ENCODE results near the gene LUM.

Gene LUM

GRCh38 chr12:91133871-91134270 lies 22.6 kb upstream of the LUM start:
- H3K4me1 ChIP-seq (ENCODE audit: control insufficient read depth, insufficient read depth, low read length): no peaks in the 10 kb centered on the region
- H3K9me3 ChIP-seq (ENCODE audit: control insufficient read depth, insufficient read depth, low read length): no peaks in the 10 kb centered on the region
- H3K36me3 ChIP-seq (ENCODE audit: control insufficient read depth, insufficient read depth, low read length): no peaks in the 10 kb centered on the region
- H3K27ac ChIP-seq (ENCODE audit: low read depth, low read length): no peak overlapping the region
- H3K27me3 ChIP-seq (ENCODE audit: control insufficient read depth, insufficient read depth, low read length): no peaks in the 10 kb centered on the region
- H3K9ac ChIP-seq (ENCODE audit: low read depth, low read length): no peak overlapping the region
- no peak overlapping the region for H3K4me3 ChIP-seq (ENCODE audit: low read depth, low read length)

- no peak overlapping the region for H3K27ac ChIP-seq (ENCODE audit: low read depth, low read length)
- H3K4me3 ChIP-seq (ENCODE audit: low read depth, low read length): no peak overlapping the region
- H3K9ac ChIP-seq (ENCODE audit: low read depth, low read length): no peak overlapping the region
- no peaks in the 10 kb centered on the region for H3K9me3 ChIP-seq (ENCODE audit: control insufficient read depth, insufficient read depth, low read length)
- no peaks in the 10 kb centered on the region for H3K27me3 ChIP-seq (ENCODE audit: control insufficient read depth, insufficient read depth, low read length)
- H3K36me3 ChIP-seq (ENCODE audit: control insufficient read depth, insufficient read depth, low read length): no peaks in the 10 kb centered on the region
- H3K4me1 ChIP-seq (ENCODE audit: control insufficient read depth, insufficient read depth, low read length): no peaks in the 10 kb centered on the region
Observed at GRCh38 chr12:91129662-91130362, 18.5 kb upstream of the LUM start.

DNA sequence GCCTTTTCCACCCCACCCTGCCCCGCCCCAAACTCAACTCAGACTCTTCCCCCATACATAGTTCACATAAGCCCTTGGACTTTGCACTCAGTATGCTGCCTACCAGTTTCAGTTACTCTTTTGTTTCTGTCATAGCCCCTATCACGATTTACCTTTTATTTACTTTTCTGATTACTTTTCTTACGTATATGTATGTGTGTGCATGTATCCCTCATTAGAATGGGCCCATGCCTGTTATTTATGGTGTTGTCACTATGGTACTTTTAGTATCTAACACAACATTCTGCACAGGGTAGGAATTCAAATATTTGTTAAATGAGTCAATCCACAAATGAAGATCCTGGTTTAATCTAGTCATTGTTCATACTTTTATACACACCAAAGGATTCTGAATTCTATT lies 16.5 kb upstream of the LUM start:
- Histone ChIP-seq H3K36me3 (ENCODE audit: control insufficient read depth, insufficient read depth, low read length) (no peaks in the 10 kb centered on the region), H3K27me3 (ENCODE audit: control insufficient read depth, insufficient read depth, low read length) (no peaks in the 10 kb centered on the region), H3K9me3 (ENCODE audit: control insufficient read depth, insufficient read depth, low read length) (no peaks in the 10 kb centered on the region), H3K27ac (ENCODE audit: low read depth, low read length) (no peak overlapping the region), H3K4me1 (ENCODE audit: control insufficient read depth, insufficient read depth, low read length) (no peaks in the 10 kb centered on the region), H3K9ac (ENCODE audit: low read depth, low read length) (no peak overlapping the region), H3K4me3 (ENCODE audit: low read depth, low read length) (no peak overlapping the region)

DNA sequence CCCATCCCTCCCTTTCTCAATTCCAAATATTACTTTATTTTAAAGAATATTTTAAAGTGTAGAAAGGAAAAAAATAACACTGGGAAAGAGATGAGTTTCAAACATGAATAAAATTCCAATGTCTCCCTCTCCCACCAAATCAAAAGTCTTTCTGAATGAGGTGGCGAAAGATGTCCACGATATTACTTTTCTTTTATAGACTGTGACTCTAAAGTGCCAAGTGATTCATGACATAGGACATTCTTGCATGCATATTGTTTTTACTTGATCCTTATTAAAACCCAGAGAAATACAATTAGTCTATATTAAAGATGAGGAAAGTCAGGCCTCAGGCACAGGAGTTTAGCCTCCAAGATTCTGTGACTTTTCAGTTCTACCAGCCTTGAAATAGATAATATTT lies 16.0 kb upstream of the LUM start:
- Histone ChIP-seq H3K9ac (ENCODE audit: low read depth, low read length) (no peak overlapping the region), H3K27me3 (ENCODE audit: control insufficient read depth, insufficient read depth, low read length) (no peaks in the 10 kb centered on the region), H3K4me1 (ENCODE audit: control insufficient read depth, insufficient read depth, low read length) (no peaks in the 10 kb centered on the region), H3K27ac (ENCODE audit: low read depth, low read length) (no peak overlapping the region), H3K9me3 (ENCODE audit: control insufficient read depth, insufficient read depth, low read length) (no peaks in the 10 kb centered on the region), H3K4me3 (ENCODE audit: low read depth, low read length) (no peak overlapping the region), H3K36me3 (ENCODE audit: control insufficient read depth, insufficient read depth, low read length) (no peaks in the 10 kb centered on the region)

DNA sequence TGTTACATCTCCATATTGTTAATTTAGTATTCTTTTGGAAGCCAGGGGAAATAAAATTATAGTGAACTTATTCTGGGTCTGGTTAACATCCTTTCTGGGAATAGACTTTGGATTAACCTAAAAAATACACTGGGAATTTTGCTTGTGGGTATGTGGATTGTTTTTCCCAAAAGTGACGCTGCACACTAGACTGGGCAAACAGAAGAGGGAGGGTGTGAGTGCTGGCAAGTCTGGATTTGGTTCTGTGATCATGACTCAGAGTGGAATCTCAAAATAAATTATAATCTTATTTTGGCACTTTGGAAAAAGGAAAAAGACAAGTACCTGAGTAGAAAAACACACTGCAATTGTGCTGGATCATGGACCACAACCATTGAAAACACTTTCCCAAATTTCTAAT lies 15.2 kb upstream of the LUM start:
- Histone ChIP-seq H3K4me3 (ENCODE audit: low read depth, low read length) (no peak overlapping the region), H3K27me3 (ENCODE audit: control insufficient read depth, insufficient read depth, low read length) (no peaks in the 10 kb centered on the region), H3K36me3 (ENCODE audit: control insufficient read depth, insufficient read depth, low read length) (no peaks in the 10 kb centered on the region), H3K27ac (ENCODE audit: low read depth, low read length) (no peak overlapping the region), H3K4me1 (ENCODE audit: control insufficient read depth, insufficient read depth, low read length) (no peaks in the 10 kb centered on the region), H3K9ac (ENCODE audit: low read depth, low read length) (no peak overlapping the region), H3K9me3 (ENCODE audit: control insufficient read depth, insufficient read depth, low read length) (no peaks in the 10 kb centered on the region)

GRCh38 chr12:91123236-91123916 lies 12.1 kb upstream of the LUM start:
- Histone ChIP-seq H3K36me3 (ENCODE audit: control insufficient read depth, insufficient read depth, low read length) (no peaks in the 10 kb centered on the region), H3K4me1 (ENCODE audit: control insufficient read depth, insufficient read depth, low read length) (no peaks in the 10 kb centered on the region), H3K4me3 (ENCODE audit: low read depth, low read length) (no peak overlapping the region), H3K9me3 (ENCODE audit: control insufficient read depth, insufficient read depth, low read length) (no peaks in the 10 kb centered on the region), H3K27me3 (ENCODE audit: control insufficient read depth, insufficient read depth, low read length) (no peaks in the 10 kb centered on the region), H3K27ac (ENCODE audit: low read depth, low read length) (no peak overlapping the region), H3K9ac (ENCODE audit: low read depth, low read length) (no peak overlapping the region)

DNA sequence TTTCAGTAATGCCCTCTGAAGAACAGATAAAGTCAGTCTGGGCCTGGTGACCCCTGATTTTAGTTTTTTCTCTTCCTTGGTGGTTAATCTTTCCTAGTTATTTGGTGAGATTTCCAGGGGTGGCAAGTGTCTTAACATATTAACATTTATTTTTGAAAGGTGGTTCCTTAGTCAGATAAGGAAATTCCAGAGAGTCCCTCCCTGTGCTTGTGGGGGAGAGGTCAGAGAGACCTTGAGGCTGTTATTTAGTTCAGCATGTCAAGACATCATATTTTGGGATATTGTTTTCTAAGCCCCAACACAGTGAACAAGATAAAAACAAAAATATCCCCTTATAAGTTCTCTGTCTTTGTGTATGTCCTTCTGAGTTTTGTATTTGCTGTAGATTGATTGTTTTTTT lies 9.5 kb upstream of the LUM start:
- no peak overlapping the region for H3K27ac ChIP-seq (ENCODE audit: low read depth, low read length)
- no peaks in the 10 kb centered on the region for H3K4me1 ChIP-seq (ENCODE audit: control insufficient read depth, insufficient read depth, low read length)
- no peaks in the 10 kb centered on the region for H3K27me3 ChIP-seq (ENCODE audit: control insufficient read depth, insufficient read depth, low read length)
- H3K4me3 ChIP-seq (ENCODE audit: low read depth, low read length): no peak overlapping the region
- H3K36me3 ChIP-seq (ENCODE audit: control insufficient read depth, insufficient read depth, low read length): no peaks in the 10 kb centered on the region
- H3K9me3 ChIP-seq (ENCODE audit: control insufficient read depth, insufficient read depth, low read length): no peaks in the 10 kb centered on the region
- H3K9ac ChIP-seq (ENCODE audit: low read depth, low read length): no peak overlapping the region

- Histone ChIP-seq H3K4me1 (ENCODE audit: control insufficient read depth, insufficient read depth, low read length) (no peaks in the 10 kb centered on the region), H3K27ac (ENCODE audit: low read depth, low read length) (no peak overlapping the region), H3K9me3 (ENCODE audit: control insufficient read depth, insufficient read depth, low read length) (no peaks in the 10 kb centered on the region), H3K9ac (ENCODE audit: low read depth, low read length) (no peak overlapping the region), H3K27me3 (ENCODE audit: control insufficient read depth, insufficient read depth, low read length) (no peaks in the 10 kb centered on the region), H3K36me3 (ENCODE audit: control insufficient read depth, insufficient read depth, low read length) (no peaks in the 10 kb centered on the region), H3K4me3 (ENCODE audit: low read depth, low read length) (no peak overlapping the region)
Observed at GRCh38 chr12:91119089-91119488, 7.8 kb upstream of the LUM start.

DNA sequence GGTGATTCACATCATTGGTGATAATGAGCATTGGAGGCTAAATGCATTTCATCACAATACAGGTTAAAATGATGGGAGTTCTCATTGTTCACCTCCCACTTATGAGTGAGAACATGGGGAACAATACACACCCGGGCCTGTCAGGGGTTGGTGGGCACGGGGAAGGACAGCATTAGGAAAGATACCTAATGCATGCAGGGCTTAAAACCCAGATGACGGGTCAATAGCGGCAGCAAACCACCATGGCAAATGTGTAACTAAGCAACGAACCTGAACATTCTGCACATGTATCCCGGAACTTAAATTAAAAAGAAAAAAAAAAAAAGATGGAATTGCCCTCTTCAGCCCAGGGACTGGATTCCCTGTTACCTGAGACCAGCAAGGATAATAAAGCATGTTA lies 2.3 kb upstream of the LUM start:
- Histone ChIP-seq H3K4me1 (ENCODE audit: control insufficient read depth, insufficient read depth, low read length) (peaks cover 8% of the 10 kb centered on the region; the same call in 1 of the 2 replicates), H3K9me3 (ENCODE audit: control insufficient read depth, insufficient read depth, low read length) (no peaks in the 10 kb centered on the region), H3K4me3 (ENCODE audit: low read depth, low read length) (no peak overlapping the region), H3K36me3 (ENCODE audit: control insufficient read depth, insufficient read depth, low read length) (no peaks in the 10 kb centered on the region), H3K27ac (ENCODE audit: low read depth, low read length) (no peak overlapping the region), H3K9ac (ENCODE audit: low read depth, low read length) (no peak overlapping the region), H3K27me3 (ENCODE audit: control insufficient read depth, insufficient read depth, low read length) (no peaks in the 10 kb centered on the region)

DNA sequence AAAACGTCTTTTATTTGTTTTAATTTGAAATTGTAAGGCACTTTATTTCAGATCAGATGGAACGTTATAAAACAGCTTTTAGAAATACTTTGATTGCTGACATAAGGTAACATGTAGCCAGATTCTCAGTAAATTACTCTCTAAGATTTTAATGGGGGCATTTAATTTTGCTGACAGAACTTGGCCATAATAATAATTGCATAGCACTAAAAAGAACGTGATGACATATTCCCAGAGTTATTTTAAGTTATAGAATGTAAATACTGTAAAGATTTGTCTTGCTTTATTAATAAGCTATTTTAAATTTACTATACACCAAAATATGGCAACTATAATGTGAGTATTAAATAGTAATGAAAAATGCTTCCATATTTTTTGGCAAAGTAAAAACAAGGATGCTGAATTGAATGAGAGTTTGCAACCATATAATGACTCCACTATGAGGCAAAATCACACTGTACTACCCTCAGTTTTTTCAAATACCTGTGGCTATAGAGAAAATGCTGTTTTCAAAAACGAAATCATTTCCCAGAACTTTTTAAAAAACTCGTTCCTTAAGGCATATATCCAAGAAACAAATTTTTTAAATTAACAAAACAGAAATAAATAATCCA lies 876 bp downstream of the LUM start:
- Histone ChIP-seq H3K27me3 (ENCODE audit: control insufficient read depth, insufficient read depth, low read length) (no peaks in the 10 kb centered on the region), H3K36me3 (ENCODE audit: control insufficient read depth, insufficient read depth, low read length) (no peaks in the 10 kb centered on the region), H3K4me3 (ENCODE audit: low read depth, low read length) (no peak overlapping the region), H3K9ac (ENCODE audit: low read depth, low read length) (no peak overlapping the region), H3K4me1 (ENCODE audit: control insufficient read depth, insufficient read depth, low read length) (peaks cover 8% of the 10 kb centered on the region; the same call in 1 of the 2 replicates), H3K9me3 (ENCODE audit: control insufficient read depth, insufficient read depth, low read length) (no peaks in the 10 kb centered on the region), H3K27ac (ENCODE audit: low read depth, low read length) (no peak overlapping the region)

- no peak overlapping the region for H3K9ac ChIP-seq (ENCODE audit: low read depth, low read length)
Observed at GRCh38 chr12:91109581-91110310, 1.5 kb downstream of the LUM start.

More at GRCh38 chr12:91109581-91110310, 1.5 kb downstream of the LUM start:
- no peaks in the 10 kb centered on the region for H3K36me3 ChIP-seq (ENCODE audit: control insufficient read depth, insufficient read depth, low read length)
- H3K27ac ChIP-seq (ENCODE audit: low read depth, low read length): no peak overlapping the region
- H3K9me3 ChIP-seq (ENCODE audit: control insufficient read depth, insufficient read depth, low read length): no peaks in the 10 kb centered on the region
- H3K27me3 ChIP-seq (ENCODE audit: control insufficient read depth, insufficient read depth, low read length): no peaks in the 10 kb centered on the region
- no peak overlapping the region for H3K4me3 ChIP-seq (ENCODE audit: low read depth, low read length)
- peaks cover 8% of the 10 kb centered on the region; the same call in 1 of the 2 replicates for H3K4me1 ChIP-seq (ENCODE audit: control insufficient read depth, insufficient read depth, low read length)

Data from HUES48 (cell line).